PC-3 (cell line): ENCODE results near the gene IL1RAPL1.

Experiments used
- EZH2 ChIP-seq: fragments of 300-600 bp; sonication (generic); IDR thresholded peaks from one replicate; pipeline ENCODE4 v1.6.1; 2017; ENCODE audit warnings: antibody characterized with exemption, mild to moderate bottlenecking, low read length; ENCODE audit not compliant: unreplicated experiment
- TF ChIP-seq, protein P1 (sequence below): fragments of 300-600 bp; sonication (generic); conservative IDR thresholded peaks from 2 replicates; pipeline ENCODE4 v1.5.1; 2017; ENCODE audit warnings: antibody characterized with exemption, low read depth, mild to moderate bottlenecking, low read length

DNA sequence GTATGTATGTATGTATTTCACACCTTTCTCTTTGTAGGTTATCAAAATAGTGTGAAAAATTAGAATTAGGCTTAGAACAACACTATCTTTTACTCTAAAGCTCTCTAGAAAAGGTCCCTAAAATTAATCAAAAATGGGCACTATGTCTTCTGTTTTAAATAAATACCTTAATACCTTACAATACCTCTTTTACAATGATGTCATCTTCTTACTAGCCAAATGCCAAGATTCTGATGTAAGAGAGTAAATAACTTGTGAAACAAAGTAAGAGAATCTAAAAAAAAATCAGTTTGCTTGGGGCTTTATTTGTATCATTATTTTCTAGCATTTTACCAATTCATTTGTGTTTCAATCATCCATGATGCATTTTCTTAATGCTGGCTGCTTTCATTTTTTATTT is 1225.9 kb downstream of the IL1RAPL1 start:
- TF ChIP-seq, protein P1, sequence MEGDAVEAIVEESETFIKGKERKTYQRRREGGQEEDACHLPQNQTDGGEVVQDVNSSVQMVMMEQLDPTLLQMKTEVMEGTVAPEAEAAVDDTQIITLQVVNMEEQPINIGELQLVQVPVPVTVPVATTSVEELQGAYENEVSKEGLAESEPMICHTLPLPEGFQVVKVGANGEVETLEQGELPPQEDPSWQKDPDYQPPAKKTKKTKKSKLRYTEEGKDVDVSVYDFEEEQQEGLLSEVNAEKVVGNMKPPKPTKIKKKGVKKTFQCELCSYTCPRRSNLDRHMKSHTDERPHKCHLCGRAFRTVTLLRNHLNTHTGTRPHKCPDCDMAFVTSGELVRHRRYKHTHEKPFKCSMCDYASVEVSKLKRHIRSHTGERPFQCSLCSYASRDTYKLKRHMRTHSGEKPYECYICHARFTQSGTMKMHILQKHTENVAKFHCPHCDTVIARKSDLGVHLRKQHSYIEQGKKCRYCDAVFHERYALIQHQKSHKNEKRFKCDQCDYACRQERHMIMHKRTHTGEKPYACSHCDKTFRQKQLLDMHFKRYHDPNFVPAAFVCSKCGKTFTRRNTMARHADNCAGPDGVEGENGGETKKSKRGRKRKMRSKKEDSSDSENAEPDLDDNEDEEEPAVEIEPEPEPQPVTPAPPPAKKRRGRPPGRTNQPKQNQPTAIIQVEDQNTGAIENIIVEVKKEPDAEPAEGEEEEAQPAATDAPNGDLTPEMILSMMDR = no peak
- TF ChIP-seq EZH2 = no peak
